Tibial nerve (tissue), 3 donors: ENCODE results near the gene CEP128.

Experiments
- CTCF ChIP-seq, 5 experiments: fragments of 200-600 bp in 3 of 5; fragments of 450-650 bp in 2 of 5; sonication (generic) in 3 of 5; IDR thresholded peaks; one replicate each; pipeline ENCODE4 v1.5.1; 2016 to 2019; ENCODE audit warnings: antibody characterized with exemption in 5 of 5, mild to moderate bottlenecking in 3 of 5, moderate library complexity in 2 of 5
- POLR2A ChIP-seq, 2 donors: fragments of 450-650 bp; IDR thresholded peaks; one replicate each; pipeline ENCODE4 v1.6.1; 2017; ENCODE audit warnings: antibody characterized with exemption in 2 of 2, mild to moderate bottlenecking in 2 of 2, moderate library complexity in 2 of 2

- TF ChIP-seq CTCF (IDR thresholded peaks at IDR 0.05) (no peak), POLR2A (IDR thresholded peaks at IDR 0.05) (no peak)
Measured at GRCh38 chr14:80926397-80927082, 15.0 kb downstream of the CEP128 start.
